ENCODE measurements around the gene LRRC4.

- TF ChIP-seq CTCF (conservative IDR thresholded peaks at IDR 0.05; ENCODE audit: low read depth, low read length) (no peak), EZH2 (IDR thresholded peaks at IDR 0.05; ENCODE audit: low read length, unreplicated experiment) (no peak), EZH2phosphoT487 (IDR thresholded peaks at IDR 0.05; ENCODE audit: borderline replicate concordance, low read length) (no peak)
These were observed 2.0 kb upstream of the LRRC4 start for GRCh38 chr7:128033246-128033645.
